Measurements from ENCODE around the gene GJA8.

The GJA8 gene

GRCh38 chr1:147892731-147893214, 9.8 kb upstream of the GJA8 start:
- Histone ChIP-seq H3K36me3 (ENCODE audit: control insufficient read depth, insufficient read depth, low read length) (no peaks in the 10 kb centered on the region), H3K9me3 (ENCODE audit: control insufficient read depth, insufficient read depth, low read length) (no peaks in the 10 kb centered on the region), H3K27me3 (ENCODE audit: control insufficient read depth, insufficient read depth, low read length) (no peaks in the 10 kb centered on the region), H3K27ac (ENCODE audit: low read length) (no peak overlapping the region), H3K4me3 (ENCODE audit: low read length) (no peak overlapping the region), H3K4me1 (ENCODE audit: control insufficient read depth, insufficient read depth, low read length) (no peaks in the 10 kb centered on the region)
- DNase-seq (ENCODE audit: low read depth, low spot score): peak; percentile 13
- WGBS (ENCODE audit: insufficient coverage, insufficient read length): no CpG with 5 or more reads among the region's 1 CpG

- no peak for DNase-seq (ENCODE audit: low read depth, low spot score)
- no peaks in the 10 kb centered on the region for H3K27me3 ChIP-seq (ENCODE audit: control insufficient read depth, insufficient read depth, low read length)
- WGBS (ENCODE audit: insufficient coverage, insufficient read length): no CpG with 5 or more reads among the region's 4 CpGs
- no peak overlapping the region for H3K27ac ChIP-seq (ENCODE audit: low read length)
- no peaks in the 10 kb centered on the region for H3K36me3 ChIP-seq (ENCODE audit: control insufficient read depth, insufficient read depth, low read length)
- H3K4me1 ChIP-seq (ENCODE audit: control insufficient read depth, insufficient read depth, low read length): no peaks in the 10 kb centered on the region
- no peak overlapping the region for H3K4me3 ChIP-seq (ENCODE audit: low read length)
- H3K9me3 ChIP-seq (ENCODE audit: control insufficient read depth, insufficient read depth, low read length): no peaks in the 10 kb centered on the region
Observed at GRCh38 chr1:147895123-147895522, 7.5 kb upstream of the GJA8 start.

GRCh38 chr1:147897029-147897752, 5.4 kb upstream of the GJA8 start:
- no peak for DNase-seq (ENCODE audit: low read depth, low spot score)
- Histone ChIP-seq H3K36me3 (ENCODE audit: control insufficient read depth, insufficient read depth, low read length) (no peaks in the 10 kb centered on the region), H3K4me3 (ENCODE audit: low read length) (no peak overlapping the region)

DNA sequence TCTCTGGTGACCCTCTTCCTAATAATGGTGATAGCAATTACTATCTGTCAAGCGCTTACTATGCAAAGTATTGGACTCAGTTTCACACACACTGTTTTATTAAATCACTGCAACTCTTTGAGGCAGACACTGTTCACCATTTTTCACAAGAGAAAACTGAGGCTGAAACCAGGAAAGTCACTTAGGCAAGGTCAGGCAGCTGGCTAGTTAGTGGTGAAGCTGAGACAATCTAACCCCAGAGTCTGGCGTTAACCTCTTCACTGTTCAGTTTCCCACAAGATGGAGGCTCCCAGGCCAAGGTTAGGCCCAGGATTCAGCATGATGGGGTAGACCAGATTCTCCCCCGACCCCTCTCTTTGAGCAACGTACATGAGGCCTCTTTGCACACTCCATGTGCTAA, 4.8 kb upstream of the GJA8 start:
- Histone ChIP-seq H3K36me3 (ENCODE audit: control insufficient read depth, insufficient read depth, low read length) (no peaks in the 10 kb centered on the region), H3K27ac (ENCODE audit: low read length) (no peak overlapping the region), H3K4me1 (ENCODE audit: control insufficient read depth, insufficient read depth, low read length) (no peaks in the 10 kb centered on the region), H3K4me3 (ENCODE audit: low read length) (no peak overlapping the region), H3K27me3 (ENCODE audit: control insufficient read depth, insufficient read depth, low read length) (no peaks in the 10 kb centered on the region), H3K9me3 (ENCODE audit: control insufficient read depth, insufficient read depth, low read length) (no peaks in the 10 kb centered on the region)
- DNase-seq (ENCODE audit: low read depth, low spot score): no peak
- no CpG with 5 or more reads among the region's 4 CpGs for WGBS (ENCODE audit: insufficient coverage, insufficient read length)

More at GRCh38 chr1:147897029-147897752, 5.4 kb upstream of the GJA8 start:
- Histone ChIP-seq H3K27me3 (ENCODE audit: control insufficient read depth, insufficient read depth, low read length) (no peaks in the 10 kb centered on the region), H3K4me1 (ENCODE audit: control insufficient read depth, insufficient read depth, low read length) (no peaks in the 10 kb centered on the region), H3K9me3 (ENCODE audit: control insufficient read depth, insufficient read depth, low read length) (no peaks in the 10 kb centered on the region), H3K27ac (ENCODE audit: low read length) (no peak overlapping the region)
- no CpG with 5 or more reads among the region's 8 CpGs for WGBS (ENCODE audit: insufficient coverage, insufficient read length)

DNA sequence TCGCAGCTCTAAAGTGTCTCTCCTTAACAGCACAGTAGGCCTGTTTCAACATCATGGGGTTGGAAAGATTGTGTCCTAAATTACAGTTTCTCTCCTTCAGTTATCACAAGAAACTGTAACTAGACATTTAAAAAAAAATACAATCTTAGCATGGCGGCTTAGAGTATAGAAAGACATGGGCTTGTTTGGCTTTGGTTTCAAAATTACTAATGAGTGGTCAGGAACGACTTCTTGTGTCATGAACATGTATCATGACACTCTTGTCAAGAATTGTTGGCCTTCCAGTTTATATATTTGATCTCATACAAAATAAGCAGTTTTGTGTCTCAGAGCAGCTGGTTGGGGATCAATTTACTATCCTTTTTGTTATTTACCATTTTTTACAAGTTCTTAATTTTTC, 2.1 kb downstream of the GJA8 start:
- H3K36me3 ChIP-seq (ENCODE audit: control insufficient read depth, insufficient read depth, low read length): no peaks in the 10 kb centered on the region
- H3K27me3 ChIP-seq (ENCODE audit: control insufficient read depth, insufficient read depth, low read length): no peaks in the 10 kb centered on the region
- no peak for DNase-seq (ENCODE audit: low read depth, low spot score)
- no peak overlapping the region for H3K27ac ChIP-seq (ENCODE audit: low read length)
- no peaks in the 10 kb centered on the region for H3K4me1 ChIP-seq (ENCODE audit: control insufficient read depth, insufficient read depth, low read length)
- H3K9me3 ChIP-seq (ENCODE audit: control insufficient read depth, insufficient read depth, low read length): no peaks in the 10 kb centered on the region
- WGBS (ENCODE audit: insufficient coverage, insufficient read length): no CpG with 5 or more reads among the region's 3 CpGs
- H3K4me3 ChIP-seq (ENCODE audit: low read length): no peak overlapping the region

DNA sequence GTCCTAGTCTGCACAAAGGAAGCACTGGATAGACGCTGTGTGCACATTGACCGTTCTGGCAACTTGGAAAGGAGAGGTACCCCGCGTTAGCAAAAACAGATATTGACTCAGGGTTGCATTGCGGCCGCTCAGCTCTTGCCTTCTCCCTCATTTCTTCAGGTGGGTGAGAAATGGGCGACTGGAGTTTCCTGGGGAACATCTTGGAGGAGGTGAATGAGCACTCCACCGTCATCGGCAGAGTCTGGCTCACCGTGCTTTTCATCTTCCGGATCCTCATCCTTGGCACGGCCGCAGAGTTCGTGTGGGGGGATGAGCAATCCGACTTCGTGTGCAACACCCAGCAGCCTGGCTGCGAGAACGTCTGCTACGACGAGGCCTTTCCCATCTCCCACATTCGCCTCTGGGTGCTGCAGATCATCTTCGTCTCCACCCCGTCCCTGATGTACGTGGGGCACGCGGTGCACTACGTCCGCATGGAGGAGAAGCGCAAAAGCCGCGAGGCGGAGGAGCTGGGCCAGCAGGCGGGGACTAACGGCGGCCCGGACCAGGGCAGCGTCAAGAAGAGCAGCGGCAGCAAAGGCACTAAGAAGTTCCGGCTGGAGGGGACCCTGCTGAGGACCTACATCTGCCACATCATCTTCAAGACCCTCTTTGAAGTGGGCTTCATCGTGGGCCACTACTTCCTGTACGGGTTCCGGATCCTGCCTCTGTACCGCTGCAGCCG, 5.4 kb downstream of the GJA8 start:
- no peak overlapping the region for H3K4me3 ChIP-seq (ENCODE audit: low read length)
- no peak for DNase-seq (ENCODE audit: low read depth, low spot score)
- H3K36me3 ChIP-seq (ENCODE audit: control insufficient read depth, insufficient read depth, low read length): no peaks in the 10 kb centered on the region
- no CpG with 5 or more reads among the region's 44 CpGs for whole genome bisulfite sequencing (ENCODE audit: insufficient coverage, insufficient read length)
- no peaks in the 10 kb centered on the region for H3K9me3 ChIP-seq (ENCODE audit: control insufficient read depth, insufficient read depth, low read length)
- H3K27me3 ChIP-seq (ENCODE audit: control insufficient read depth, insufficient read depth, low read length): no peaks in the 10 kb centered on the region
- no peak overlapping the region for H3K27ac ChIP-seq (ENCODE audit: low read length)
- no peaks in the 10 kb centered on the region for H3K4me1 ChIP-seq (ENCODE audit: control insufficient read depth, insufficient read depth, low read length)

- Histone ChIP-seq H3K9me3 (ENCODE audit: control insufficient read depth, insufficient read depth, low read length) (no peaks in the 10 kb centered on the region; the same call in 1 of the 2 replicates), H3K27me3 (ENCODE audit: control insufficient read depth, insufficient read depth, low read length) (no peaks in the 10 kb centered on the region), H3K27ac (ENCODE audit: low read length) (no peak overlapping the region), H3K4me1 (ENCODE audit: control insufficient read depth, insufficient read depth, low read length) (no peaks in the 10 kb centered on the region), H3K36me3 (ENCODE audit: control insufficient read depth, insufficient read depth, low read length) (no peaks in the 10 kb centered on the region), H3K4me3 (ENCODE audit: low read length) (no peak overlapping the region)
- DNase-seq (ENCODE audit: low read depth, low spot score): no peak
- no CpG with 5 or more reads among the region's 2 CpGs for WGBS (ENCODE audit: insufficient coverage, insufficient read length)
Observed at GRCh38 chr1:147912553-147912952, 10.0 kb downstream of the GJA8 start.

GRCh38 chr1:147913362-147913942, 10.9 kb downstream of the GJA8 start:
- Histone ChIP-seq H3K27ac (ENCODE audit: low read length) (no peak overlapping the region), H3K36me3 (ENCODE audit: control insufficient read depth, insufficient read depth, low read length) (no peaks in the 10 kb centered on the region), H3K4me1 (ENCODE audit: control insufficient read depth, insufficient read depth, low read length) (no peaks in the 10 kb centered on the region), H3K4me3 (ENCODE audit: low read length) (no peak overlapping the region), H3K9me3 (ENCODE audit: control insufficient read depth, insufficient read depth, low read length) (no peaks in the 10 kb centered on the region; the same call in 1 of the 2 replicates), H3K27me3 (ENCODE audit: control insufficient read depth, insufficient read depth, low read length) (no peaks in the 10 kb centered on the region)
- DNase-seq (ENCODE audit: low read depth, low spot score): no peak
- WGBS (ENCODE audit: insufficient coverage, insufficient read length): no CpG with 5 or more reads among the region's 7 CpGs

- H3K9me3 ChIP-seq (ENCODE audit: control insufficient read depth, insufficient read depth, low read length): no peaks in the 10 kb centered on the region
- H3K4me1 ChIP-seq (ENCODE audit: control insufficient read depth, insufficient read depth, low read length): no peaks in the 10 kb centered on the region
- H3K27me3 ChIP-seq (ENCODE audit: control insufficient read depth, insufficient read depth, low read length): no peaks in the 10 kb centered on the region
- WGBS (ENCODE audit: insufficient coverage, insufficient read length): no CpG with 5 or more reads among the region's 6 CpGs
- H3K27ac ChIP-seq (ENCODE audit: low read length): no peak overlapping the region
- no peak overlapping the region for H3K4me3 ChIP-seq (ENCODE audit: low read length)
- no peaks in the 10 kb centered on the region for H3K36me3 ChIP-seq (ENCODE audit: control insufficient read depth, insufficient read depth, low read length)
- no peak for DNase-seq (ENCODE audit: low read depth, low spot score)
Observed at GRCh38 chr1:147919896-147920295, 17.3 kb downstream of the GJA8 start.

GRCh38 chr1:147924813-147925212, 22.2 kb downstream of the GJA8 start:
- Histone ChIP-seq H3K27ac (ENCODE audit: low read length) (no peak overlapping the region), H3K36me3 (ENCODE audit: control insufficient read depth, insufficient read depth, low read length) (no peaks in the 10 kb centered on the region), H3K9me3 (ENCODE audit: control insufficient read depth, insufficient read depth, low read length) (no peaks in the 10 kb centered on the region), H3K4me3 (ENCODE audit: low read length) (no peak overlapping the region), H3K4me1 (ENCODE audit: control insufficient read depth, insufficient read depth, low read length) (no peaks in the 10 kb centered on the region), H3K27me3 (ENCODE audit: control insufficient read depth, insufficient read depth, low read length) (no peaks in the 10 kb centered on the region)
- no CpG with 5 or more reads among the region's 1 CpG for WGBS (ENCODE audit: insufficient coverage, insufficient read length)
- no peak for DNase-seq (ENCODE audit: low read depth, low spot score)
